Activated CD4-positive, alpha-beta memory T cell treated with anti-CD3 and anti-CD28 coated beads for 36 hours (primary cell): ENCODE results near the gene TM9SF1. TPM values are rescaled to one million over a fixed set of nuclear protein-coding genes. Genes with fewer than 3 reads are reported as not detected.
A peak's percentile ranks its signal among the peaks of the same experiment; 100 is the strongest.

Experiments
- CTCF ChIA-PET: fragments of 350-600 bp; sonication (Branson Sonifier 250); formaldehyde crosslinking; loops from one replicate; lab custom pipeline; 2021; ENCODE audit warnings: antibody characterized with exemption, inconsistent platforms; lab: Charles Lee
- POLR2A ChIA-PET: fragments of 350-600 bp; sonication (Branson Sonifier 250); formaldehyde crosslinking; loops from one replicate; lab custom pipeline; 2021; ENCODE audit warnings: antibody characterized with exemption; lab: Charles Lee
- DNase-seq: peaks from one replicate; pipeline ENCODE4 v3.0.0-alpha.2; 2020
- H3K27ac Mint-ChIP-seq: one replicate; pipeline ENCODE4 v1.8.0; 2021; ENCODE audit warnings: mixed read lengths
- H3K27me3 Mint-ChIP-seq: one replicate; pipeline ENCODE4 v1.8.0; 2021; ENCODE audit warnings: mixed read lengths
- H3K36me3 Mint-ChIP-seq: one replicate; pipeline ENCODE4 v1.8.0; 2021; ENCODE audit warnings: mixed read lengths
- H3K4me1 Mint-ChIP-seq: one replicate; pipeline ENCODE4 v1.8.0; 2021; ENCODE audit warnings: low read depth, mixed read lengths
- H3K4me3 Mint-ChIP-seq: one replicate; pipeline ENCODE4 v1.8.0; 2021; ENCODE audit warnings: mild to moderate bottlenecking, mixed read lengths
- H3K9me3 Mint-ChIP-seq: one replicate; pipeline ENCODE4 v1.8.0; 2021; ENCODE audit warnings: mixed read lengths
- intact Hi-C: fragments of 100-400 bp; cut with micrococcal nuclease; formaldehyde crosslinking; loops from one replicate; pipeline ENCODE4 v1.15.1; 2023
- total RNA-seq, 2 experiments: library from RNA; stranded (reverse); gene quantifications; one replicate each; pipeline ENCODE4 v1.2.3, GENCODE V29; 2021

The TM9SF1 gene
- total RNA-seq, 2 experiments from 2014 or later, result 23.7 to 26.7 TPM

DNA sequence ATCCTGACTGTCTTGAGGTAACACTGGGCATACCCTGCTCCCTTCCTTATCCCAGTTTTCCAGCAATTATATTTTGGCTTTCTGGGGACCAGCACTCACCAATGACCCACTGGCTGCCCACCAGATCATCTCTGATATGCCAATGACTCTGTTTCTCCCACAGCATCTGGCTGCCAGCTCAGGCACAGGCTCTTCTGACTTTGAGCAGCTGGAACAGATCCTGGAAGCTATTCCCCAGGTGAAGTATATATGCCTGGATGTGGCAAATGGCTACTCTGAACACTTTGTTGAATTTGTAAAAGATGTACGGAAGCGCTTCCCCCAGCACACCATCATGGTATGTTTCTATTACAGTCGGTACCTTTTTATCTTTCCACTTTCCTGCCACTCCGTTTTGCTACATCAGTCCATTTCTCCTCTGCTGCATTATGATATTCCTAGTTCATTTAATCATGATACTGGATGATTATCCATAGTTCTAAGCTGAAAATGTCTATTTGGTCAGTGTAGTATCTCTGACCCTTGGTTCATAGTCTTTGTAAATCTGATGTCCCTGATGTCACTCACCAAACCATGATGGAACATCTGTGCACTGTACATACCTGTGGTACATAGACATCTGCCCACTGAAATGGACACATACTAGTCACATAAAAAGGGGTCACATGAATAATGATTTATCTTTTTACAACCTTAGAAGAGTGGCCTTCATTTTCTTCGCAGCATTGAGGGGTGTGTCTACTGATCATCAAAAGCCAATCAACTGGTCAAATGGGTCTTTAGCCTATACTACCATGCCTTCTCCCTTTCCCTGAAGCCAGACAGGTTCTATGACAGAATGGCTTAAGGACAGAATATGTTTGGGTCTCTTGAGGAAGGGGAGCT is 40.8 kb upstream of the TM9SF1 start:
- ChIA-PET POLR2A (interaction anchor here (1.0 to 1.2 kb wide), 3 partner anchors 11 to 72 kb away, joined by 3 to 5 read pairs (median 4); partner anchors contain the start of gene CHMP4A), CTCF (interaction anchor here (0.6 to 8.0 kb wide), 9 partner anchors 11 to 813 kb away, joined by 3 to 37 read pairs (median 5); partner anchors contain the start of genes CIDEB, LTB4R2 and MDP1)
- no peaks in the 10 kb centered on the region for H3K9me3 Mint-ChIP-seq
- H3K27ac Mint-ChIP-seq, result peak overlapping the region; percentile 59
- H3K27me3 Mint-ChIP-seq, result no peaks in the 10 kb centered on the region
- no peak overlapping the region for H3K4me3 Mint-ChIP-seq
- intact Hi-C loops, result no loop called here
- peaks cover 61% of the 10 kb centered on the region for H3K36me3 Mint-ChIP-seq
- DNase-seq, result peak; percentile 4
- peaks cover 73% of the 10 kb centered on the region for H3K4me1 Mint-ChIP-seq

DNA sequence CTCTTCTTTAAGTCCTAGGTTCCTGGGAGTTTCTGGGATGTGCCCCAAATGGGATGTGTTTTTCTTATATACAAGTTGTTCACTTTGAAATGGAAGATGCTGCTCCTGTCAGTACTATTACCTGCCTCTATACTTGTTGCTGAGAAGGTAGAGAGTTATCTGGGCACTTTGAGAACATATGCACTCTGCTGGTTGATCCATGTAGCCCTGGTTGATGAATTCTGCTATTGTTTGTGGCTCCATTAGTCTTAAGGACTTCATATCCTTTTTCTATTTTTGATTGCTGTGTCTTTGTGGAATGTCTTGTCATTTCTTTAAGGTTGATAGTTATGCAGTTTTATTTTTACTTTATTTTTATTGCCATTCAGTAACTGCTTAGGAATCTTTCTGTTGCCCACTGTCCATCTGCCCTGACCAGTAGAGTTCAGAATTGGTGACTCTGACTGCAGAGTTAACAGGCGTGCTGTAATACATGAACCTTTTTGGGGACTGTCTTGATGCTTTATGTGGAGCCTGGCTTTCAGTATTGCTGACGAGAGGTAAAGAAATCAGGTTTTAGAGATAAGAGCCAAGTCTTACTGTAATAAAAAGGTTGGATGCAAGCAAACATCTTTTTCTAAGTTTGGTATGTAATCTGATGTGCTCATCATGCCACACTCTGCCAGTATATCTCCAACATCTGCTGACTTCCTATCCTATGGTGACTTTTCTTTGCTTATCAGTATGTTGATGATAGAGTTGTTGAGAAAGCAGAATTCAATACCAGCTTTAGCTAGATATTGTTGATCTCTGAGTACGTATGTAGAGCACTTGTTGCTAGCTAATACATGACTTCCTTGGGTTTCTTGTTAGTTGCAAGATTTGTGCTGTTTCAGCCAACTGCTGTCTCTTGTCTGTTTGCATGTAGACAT is 39.1 kb upstream of the TM9SF1 start:
- Mint-ChIP-seq H3K4me1 (peaks cover 66% of the 10 kb centered on the region), H3K27me3 (no peaks in the 10 kb centered on the region), H3K27ac (peak overlapping the region; percentile 46), H3K9me3 (no peaks in the 10 kb centered on the region), H3K36me3 (peaks cover 45% of the 10 kb centered on the region), H3K4me3 (peak overlapping the region; percentile 32)
- ChIA-PET CTCF (interaction anchor here (0.6 to 8.0 kb wide), 11 partner anchors 8 to 202 kb away, joined by 3 to 37 read pairs (median 3); partner anchors contain the start of genes CIDEB, DCAF11, LTB4R2 and NRL), POLR2A (interaction anchor here (0.6 to 2.3 kb wide), 7 partner anchors 8 to 74 kb away, joined by 3 to 17 read pairs (median 4); partner anchors contain the start of genes CHMP4A, IRF9 and TINF2)
- DNase-seq, result no peak
- intact Hi-C loops, result no loop called here

DNA sequence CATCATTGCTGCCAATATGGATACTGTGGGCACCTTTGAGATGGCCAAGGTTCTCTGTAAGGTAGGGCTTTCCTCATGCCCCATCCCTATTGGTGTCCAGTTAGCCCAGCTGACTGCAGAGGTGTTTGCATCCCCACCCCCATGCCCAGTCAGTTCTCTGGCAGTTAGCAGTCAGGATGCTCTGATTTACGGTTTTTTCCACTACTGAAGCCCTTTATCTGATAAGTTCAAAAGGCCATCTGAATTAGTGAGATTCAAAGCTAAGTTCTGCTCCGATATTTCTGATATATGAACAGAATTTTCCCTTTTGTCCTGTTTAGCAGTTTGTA is 38.3 kb upstream of the TM9SF1 start:
- Mint-ChIP-seq H3K27ac (peak overlapping the region; percentile 90), H3K4me1 (peaks cover 61% of the 10 kb centered on the region), H3K36me3 (peaks cover 39% of the 10 kb centered on the region), H3K9me3 (no peaks in the 10 kb centered on the region), H3K27me3 (no peaks in the 10 kb centered on the region), H3K4me3 (peak overlapping the region; percentile 93)
- peak; percentile 61 for DNase-seq
- ChIA-PET POLR2A (interaction anchor here (0.6 to 2.3 kb wide), 4 partner anchors 9 to 72 kb away, joined by 3 to 17 read pairs (median 4); partner anchors contain the start of genes IRF9 and TINF2), CTCF (interaction anchor here (0.8 to 8.0 kb wide), 4 partner anchors 9 to 100 kb away, joined by 3 to 37 read pairs (median 12); partner anchors contain the start of genes CIDEB and TINF2)
- intact Hi-C loops, result loop anchor here (2.0 kb wide), 4 partner anchors 45 to 209 kb away; partner anchors contain the start of genes CARMIL3, IPO4, PSME2 and RNF31

DNA sequence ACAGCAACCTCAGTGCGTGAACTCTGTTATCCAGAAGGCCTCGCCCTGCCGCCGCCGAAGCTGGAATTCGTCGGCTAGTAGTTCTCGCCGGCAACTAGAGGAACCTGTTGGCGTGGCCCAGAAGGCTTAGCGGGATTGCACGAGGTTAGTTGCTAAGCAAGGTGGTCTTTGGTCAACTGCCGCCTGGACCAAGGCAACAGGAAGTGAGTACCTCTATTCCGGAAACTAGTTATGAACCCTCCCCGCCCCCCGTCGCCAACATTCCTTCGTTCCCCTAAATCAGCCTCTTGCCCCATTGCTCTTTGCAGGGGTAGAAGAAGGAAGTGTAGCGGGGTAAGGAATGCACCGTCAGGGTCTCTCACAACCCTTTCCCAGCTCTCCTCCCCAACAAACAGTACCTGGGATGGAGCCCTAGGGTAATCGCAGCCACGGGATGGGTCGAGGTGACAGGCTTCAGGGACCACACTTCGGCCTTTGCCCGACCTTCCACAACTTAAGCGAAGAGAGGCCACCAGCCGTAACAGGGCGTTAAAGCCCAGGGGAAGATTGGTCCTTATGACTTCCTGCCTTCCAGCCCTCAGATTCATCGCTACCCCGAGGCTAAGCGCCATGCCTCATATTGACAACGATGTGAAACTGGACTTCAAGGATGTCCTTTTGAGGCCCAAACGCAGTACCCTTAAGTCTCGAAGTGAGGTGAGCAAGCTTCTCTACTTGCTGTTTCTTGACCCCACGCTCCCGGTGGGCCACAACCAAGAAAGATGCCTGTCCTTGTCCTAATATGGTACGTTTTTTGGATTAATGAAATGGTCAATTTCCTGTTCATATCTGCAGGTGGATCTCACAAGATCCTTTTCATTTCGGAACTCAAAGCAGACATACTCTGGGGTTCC is 37.6 kb upstream of the TM9SF1 start, which contains the start of gene GMPR2:
TSS of gene GMPR2 (plus strand) at position 285 of the 893 bp plus-strand sequence. CDS start at position 610, 325 bp downstream.
- intact Hi-C loops, result loop anchor here (1.0 to 2.0 kb wide), 9 partner anchors 9 to 210 kb away; partner anchors contain the start of genes CARMIL3, CHMP4A, IPO4 and IRF9
- H3K36me3 Mint-ChIP-seq, result peaks cover 35% of the 10 kb centered on the region
- H3K9me3 Mint-ChIP-seq, result no peaks in the 10 kb centered on the region
- H3K27me3 Mint-ChIP-seq, result no peaks in the 10 kb centered on the region
- peak within 1 kb of the TSS; percentile 93 for H3K4me3 Mint-ChIP-seq
- POLR2A ChIA-PET, result interaction anchor here (0.9 to 2.3 kb wide), 5 partner anchors 10 to 71 kb away, joined by 3 to 17 read pairs (median 4); partner anchors contain the start of genes IRF9, MDP1 and TINF2
- peak; percentile 43 for DNase-seq
- peaks cover 56% of the 10 kb centered on the region for H3K4me1 Mint-ChIP-seq
- CTCF ChIA-PET, result interaction anchor here (0.8 to 8.0 kb wide), 4 partner anchors 10 to 101 kb away, joined by 3 to 37 read pairs (median 12); partner anchors contain the start of genes CIDEB and TINF2
- H3K27ac Mint-ChIP-seq, result peak within 1 kb of the TSS; percentile 90

DNA sequence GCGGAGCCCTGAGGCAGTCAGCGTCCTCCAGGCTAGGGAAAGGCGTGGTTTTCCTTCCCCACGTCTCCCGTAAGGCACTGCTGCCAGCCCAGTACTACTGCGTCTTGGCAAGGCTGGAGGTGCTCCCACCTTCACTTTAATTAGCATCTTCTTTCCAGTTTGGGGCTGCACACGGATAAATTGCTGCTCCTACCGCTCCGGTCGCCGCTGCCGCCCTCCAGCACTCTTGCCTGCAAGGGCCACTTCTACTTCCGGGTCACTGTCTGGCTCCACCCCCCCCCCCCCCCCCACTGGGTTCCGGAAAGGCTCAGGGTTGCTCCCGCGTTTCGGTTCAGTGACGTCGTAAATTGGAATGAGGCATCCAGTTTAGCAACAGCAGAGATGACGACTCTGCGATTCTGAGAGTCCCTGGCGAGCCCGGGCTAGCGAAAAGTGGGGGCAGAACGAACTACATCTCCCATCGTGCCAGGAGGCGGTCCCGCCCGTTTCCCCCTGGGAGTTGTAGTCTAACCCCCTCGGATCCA is 36.9 kb upstream of the TM9SF1 start, which contains the start of gene NEDD8:
TSS of gene NEDD8 (minus strand) at position 247 of the 524 bp plus-strand sequence. CDS start at position 147, 100 bp downstream.
- POLR2A ChIA-PET, result interaction anchor here (0.9 to 2.3 kb wide), 3 partner anchors 10 to 18 kb away, joined by 3 to 17 read pairs (median 4); partner anchors contain the start of genes MDP1 and TINF2
- intact Hi-C loops, result loop anchor here (1.0 to 2.0 kb wide), 9 partner anchors 10 to 211 kb away; partner anchors contain the start of genes CARMIL3, CHMP4A, IPO4 and IRF9
- Mint-ChIP-seq H3K4me1 (peaks cover 55% of the 10 kb centered on the region), H3K27ac (peak within 1 kb of the TSS; percentile 90), H3K27me3 (no peaks in the 10 kb centered on the region), H3K36me3 (peaks cover 33% of the 10 kb centered on the region), H3K4me3 (peak within 1 kb of the TSS; percentile 93), H3K9me3 (no peaks in the 10 kb centered on the region)
- peak; percentile 96 for DNase-seq
- CTCF ChIA-PET, result interaction anchor here (1.8 to 8.0 kb wide), 3 partner anchors 10 to 75 kb away, joined by 7 to 37 read pairs (median 18); partner anchors contain the start of genes CIDEB and TINF2

DNA sequence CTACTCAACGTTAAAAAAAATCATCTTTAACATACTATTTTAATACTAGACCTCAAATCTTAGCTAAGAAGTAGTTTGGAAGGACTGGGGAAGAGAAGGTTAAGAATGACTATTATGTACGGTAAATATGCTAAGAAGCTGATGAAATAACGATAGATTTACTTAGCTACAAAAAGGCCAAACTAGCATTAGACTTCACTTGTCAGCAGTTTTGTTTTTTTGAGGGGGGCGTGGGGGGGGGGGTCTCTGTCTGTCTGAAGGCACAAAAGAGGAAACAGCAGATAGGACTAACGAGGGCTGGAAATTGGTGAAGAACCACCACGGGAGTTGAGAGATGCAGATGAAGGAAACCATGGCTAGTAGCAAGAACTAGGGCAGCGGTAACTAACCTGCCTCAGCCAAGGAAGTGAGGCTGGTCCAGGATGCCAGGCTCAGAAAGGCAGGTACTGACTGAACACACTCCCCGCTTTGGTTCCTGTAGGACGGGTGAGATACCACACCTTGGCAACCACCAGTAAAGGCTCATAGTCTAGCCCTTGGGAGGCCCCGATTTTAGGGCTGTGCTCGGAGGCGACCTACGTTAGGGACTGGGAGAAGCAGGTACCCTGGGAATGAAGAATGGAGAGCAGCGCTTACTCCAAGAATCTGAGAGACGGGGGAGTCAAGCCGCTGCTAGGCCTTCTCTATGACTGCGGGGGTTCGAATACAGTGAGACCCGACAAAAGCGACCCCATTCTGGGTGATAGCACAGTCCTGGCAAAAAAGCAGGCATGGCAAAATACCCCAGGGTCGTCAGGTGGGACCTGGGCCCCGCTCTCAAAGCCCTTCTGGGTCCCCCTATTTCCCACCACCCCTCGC is 36.3 kb upstream of the TM9SF1 start:
- H3K4me1 Mint-ChIP-seq, result peaks cover 58% of the 10 kb centered on the region

DNA sequence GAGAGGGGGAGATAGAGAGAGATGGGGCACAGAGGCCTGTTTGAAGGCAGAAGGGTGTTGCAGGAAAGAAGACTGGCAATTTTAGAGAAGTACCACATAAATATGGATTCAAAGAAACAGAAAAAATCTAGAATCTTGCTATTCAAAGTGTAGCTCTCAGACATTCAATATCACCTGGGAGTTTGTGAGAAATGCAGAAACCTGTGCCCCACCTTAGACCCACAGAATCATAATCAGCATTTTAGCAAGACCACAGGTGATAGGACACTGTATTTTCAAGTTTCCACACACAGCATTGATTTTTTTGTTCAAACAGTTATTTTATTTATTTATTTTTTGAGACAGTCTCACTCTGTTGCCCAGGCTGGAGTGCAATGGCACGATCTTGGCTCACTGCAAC is 33.7 kb upstream of the TM9SF1 start:
- peaks cover 43% of the 10 kb centered on the region for H3K4me1 Mint-ChIP-seq
- H3K27ac Mint-ChIP-seq, result no peak overlapping the region
- no peak for DNase-seq
- ChIA-PET CTCF (interaction anchor here (1.0 to 2.2 kb wide), 3 partner anchors 9 to 68 kb away, joined by 3 to 7 read pairs (median 4); partner anchors contain the start of gene MDP1), POLR2A (no interaction called here)
- H3K27me3 Mint-ChIP-seq, result no peaks in the 10 kb centered on the region
- peaks cover 17% of the 10 kb centered on the region for H3K36me3 Mint-ChIP-seq
- intact Hi-C loops, result no loop called here
- no peaks in the 10 kb centered on the region for H3K9me3 Mint-ChIP-seq
- H3K4me3 Mint-ChIP-seq, result no peak overlapping the region

More for the DNA sequence above, 36.3 kb upstream of the TM9SF1 start:
- intact Hi-C loops, result loop anchor here (1.0 to 2.0 kb wide), 9 partner anchors 11 to 211 kb away; partner anchors contain the start of genes CARMIL3, CHMP4A, IPO4 and IRF9
- Mint-ChIP-seq H3K9me3 (no peaks in the 10 kb centered on the region), H3K27ac (peak overlapping the region; percentile 90), H3K27me3 (no peaks in the 10 kb centered on the region), H3K4me3 (peak overlapping the region; percentile 93), H3K36me3 (peaks cover 32% of the 10 kb centered on the region)
- peak; percentile 51 for DNase-seq
- ChIA-PET POLR2A (interaction anchor here (0.8 kb wide), 1 partner anchor 16 kb away, joined by 3 read pairs; the partner anchor contains the start of gene MDP1), CTCF (interaction anchor here (0.6 to 1.7 kb wide), 6 partner anchors 11 to 80 kb away, joined by 3 to 7 read pairs (median 6); partner anchors contain the start of genes LTB4R, MDP1 and TINF2)

DNA sequence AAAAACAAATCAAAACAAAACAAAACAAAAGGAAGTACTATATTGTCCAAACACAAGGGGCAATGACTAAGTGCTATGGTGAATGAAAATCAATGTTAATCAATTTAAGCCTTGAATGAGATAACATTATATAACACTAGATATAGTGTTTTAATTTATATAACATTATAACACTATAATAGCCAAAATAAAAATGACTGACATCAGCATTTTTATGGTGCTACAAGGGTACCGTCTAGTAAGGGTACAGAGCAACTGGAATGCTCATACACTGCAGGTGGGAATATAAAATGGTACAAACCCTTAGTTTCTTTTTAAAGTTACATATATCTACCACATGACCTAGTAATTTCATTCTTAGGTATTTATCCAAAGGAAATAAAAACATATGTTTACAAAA is 31.2 kb upstream of the TM9SF1 start:
- Mint-ChIP-seq H3K27ac (no peak overlapping the region), H3K27me3 (no peaks in the 10 kb centered on the region), H3K9me3 (no peaks in the 10 kb centered on the region), H3K4me3 (no peak overlapping the region), H3K36me3 (peaks cover 14% of the 10 kb centered on the region), H3K4me1 (peaks cover 37% of the 10 kb centered on the region)
- intact Hi-C loops, result no loop called here
- ChIA-PET CTCF (no interaction called here), POLR2A (no interaction called here)
- DNase-seq, result no peak

DNA sequence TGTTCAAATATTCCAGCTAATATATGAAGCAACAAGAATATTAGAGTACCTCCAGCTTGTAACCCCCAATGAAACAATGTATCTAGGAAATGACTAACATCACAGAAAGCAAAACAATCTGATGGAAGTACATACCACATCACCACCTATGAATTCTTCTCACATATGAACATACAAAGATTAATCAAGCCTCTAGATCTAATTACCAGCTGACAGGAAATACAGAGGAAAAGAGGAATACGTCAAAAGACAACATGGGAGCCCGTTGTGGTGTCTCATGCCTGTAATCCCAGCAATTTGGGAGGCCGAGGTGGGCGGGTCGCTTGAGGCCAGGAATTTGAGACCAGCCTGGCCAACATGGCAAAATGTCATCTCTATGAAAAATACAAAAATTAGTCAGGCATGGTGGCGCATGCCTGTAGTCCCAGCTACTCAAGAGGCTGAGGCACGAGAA is 29.4 kb upstream of the TM9SF1 start:
- POLR2A ChIA-PET, result interaction anchor here (1.1 to 1.3 kb wide), 2 partner anchors 9 to 11 kb away, joined by 3 read pairs; partner anchors contain the start of genes CHMP4A and MDP1
- DNase-seq, result no peak
- no peak overlapping the region for H3K4me3 Mint-ChIP-seq
- CTCF ChIA-PET, result interaction anchor here (1.4 to 1.6 kb wide), 2 partner anchors 9 to 84 kb away, joined by 3 to 8 read pairs; partner anchors contain the start of genes CIDEB and MDP1
- H3K4me1 Mint-ChIP-seq, result peaks cover 25% of the 10 kb centered on the region
- H3K9me3 Mint-ChIP-seq, result no peaks in the 10 kb centered on the region
- intact Hi-C loops, result no loop called here
- peaks cover 13% of the 10 kb centered on the region for H3K36me3 Mint-ChIP-seq
- peak overlapping the region; percentile 35 for H3K27ac Mint-ChIP-seq
- no peaks in the 10 kb centered on the region for H3K27me3 Mint-ChIP-seq
